Stimulated activated CD4-positive, alpha-beta T cell treated with anti-CD3 and anti-CD28 coated beads, Interleukin-1b, Interleukin-23, amount 100 ng/mL, for 1 hour (primary cell): ENCODE results near the gene PIK3R6.

Source experiments
- DNase-seq, 2 donors: peaks; one replicate each; pipeline ENCODE4 v3.0.0-alpha.2; 2020; ENCODE audit warnings: low read depth in 2 of 2

PIK3R6 gene

GRCh38 chr17:8753136-8753975 lies 114.1 kb downstream of the PIK3R6 start:
- DNase-seq = no peak
